Measurements from ENCODE around the gene FAM98C.

Gene FAM98C

DNA sequence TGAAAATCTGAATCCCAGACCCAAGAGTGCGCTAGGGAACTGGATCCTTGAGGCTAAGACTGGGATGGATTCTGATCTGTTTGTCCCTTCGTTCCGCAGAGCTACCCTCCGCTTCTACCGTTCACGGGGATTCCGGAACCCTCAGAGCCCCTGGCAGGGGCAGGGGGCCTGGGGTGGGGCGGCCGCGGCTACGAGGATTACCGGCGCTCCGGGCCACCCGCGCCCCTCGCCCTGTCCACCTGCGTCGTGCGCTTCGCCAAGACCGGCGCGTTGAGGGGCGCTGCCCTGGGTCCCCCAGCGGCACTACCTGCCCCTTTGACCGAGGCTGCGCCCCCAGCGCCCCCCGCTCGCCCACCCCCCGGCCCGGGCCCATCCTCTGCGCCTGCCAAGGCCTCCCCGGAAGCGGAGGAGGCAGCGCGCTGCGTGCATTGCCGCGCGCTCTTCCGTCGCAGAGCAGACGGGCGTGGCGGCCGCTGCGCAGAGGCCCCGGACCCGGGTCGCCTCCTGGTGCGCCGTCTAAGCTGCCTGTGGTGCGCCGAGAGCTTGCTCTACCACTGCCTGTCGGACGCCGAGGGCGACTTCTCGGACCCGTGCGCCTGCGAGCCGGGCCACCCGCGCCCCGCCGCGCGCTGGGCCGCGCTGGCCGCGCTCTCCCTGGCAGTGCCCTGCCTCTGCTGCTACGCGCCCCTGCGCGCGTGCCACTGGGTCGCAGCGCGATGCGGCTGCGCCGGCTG, 7.3 kb upstream of the FAM98C start:
- Histone ChIP-seq H3K36me3 (ENCODE audit: control insufficient read depth in 1 of 2, insufficient read depth in 2 of 2, low read length in 2 of 2) (no peaks in the 10 kb centered on the region), H3K79me1 (ENCODE audit: low read length) (no peaks in the 10 kb centered on the region), H3K18ac (ENCODE audit: low read length) (no peak overlapping the region), H3K9ac (ENCODE audit: low read length) (no peak overlapping the region), H2BK120ac (ENCODE audit: insufficient read depth, low read length, poor library complexity) (no peak overlapping the region), H4K8ac (ENCODE audit: low read depth, low read length) (no peak overlapping the region), H3K4me1 (ENCODE audit: control insufficient read depth in 1 of 2, insufficient read depth in 2 of 2, low read length in 2 of 2) (peaks cover under 1 to 5% of the 10 kb centered on the region in 2 experiments), H3K27me3 (ENCODE audit: insufficient read depth, low read length) (no peaks in the 10 kb centered on the region), H3K9me3 (ENCODE audit: insufficient read depth, low read depth, low read length) (peaks cover 4% of the 10 kb centered on the region), H3K4me2 (ENCODE audit: low read length) (no peak overlapping the region), H3K23ac (ENCODE audit: low read length) (no peak overlapping the region), H3K4ac (ENCODE audit: low read depth, low read length) (no peak overlapping the region), H2BK5ac (ENCODE audit: low read depth, low read length, poor library complexity) (no peak overlapping the region), H4K12ac (ENCODE audit: low read depth, low read length) (no peak overlapping the region), H3K79me2 (ENCODE audit: control insufficient read depth, insufficient read depth, low read length, poor library complexity) (no peaks in the 10 kb centered on the region), H4K91ac (ENCODE audit: low read depth, low read length) (no peak overlapping the region), H3K4me3 (ENCODE audit: low read depth, low read length) (no peak overlapping the region), H3K14ac (ENCODE audit: low read length) (no peak overlapping the region), H2AFZ (ENCODE audit: insufficient read depth, low read length, poor library complexity) (no peak overlapping the region), H3K27ac (ENCODE audit: low read depth, low read length) (no peak overlapping the region), H2AK5ac (ENCODE audit: low read length) (no peak overlapping the region), H2BK12ac (ENCODE audit: low read length) (no peak overlapping the region)
- no CpG with 5 or more reads among the region's 86 CpGs for WGBS (ENCODE audit: extremely low coverage, insufficient coverage, insufficient read length)
- DNase-seq, result no peak

GRCh38 chr19:38399081-38399480, 3.8 kb upstream of the FAM98C start:
- no peak overlapping the region for H3K9ac ChIP-seq (ENCODE audit: low read length)
- H2AFZ ChIP-seq (ENCODE audit: insufficient read depth, low read length, poor library complexity), result no peak overlapping the region
- H3K79me1 ChIP-seq (ENCODE audit: low read length), result peaks cover 10% of the 10 kb centered on the region
- H3K36me3 ChIP-seq (ENCODE audit: control insufficient read depth in 1 of 2, insufficient read depth in 2 of 2, low read length in 2 of 2), result no peaks in the 10 kb centered on the region
- H4K12ac ChIP-seq (ENCODE audit: low read depth, low read length), result no peak overlapping the region
- peaks cover 4% of the 10 kb centered on the region for H3K9me3 ChIP-seq (ENCODE audit: insufficient read depth, low read depth, low read length)
- no peak overlapping the region for H2BK12ac ChIP-seq (ENCODE audit: low read length)
- H3K4ac ChIP-seq (ENCODE audit: low read depth, low read length), result no peak overlapping the region
- H3K4me3 ChIP-seq (ENCODE audit: low read depth, low read length), result no peak overlapping the region
- H3K79me2 ChIP-seq (ENCODE audit: control insufficient read depth, insufficient read depth, low read length, poor library complexity), result peaks cover 5% of the 10 kb centered on the region
- H2AK5ac ChIP-seq (ENCODE audit: low read length), result no peak overlapping the region
- no peak overlapping the region for H2BK120ac ChIP-seq (ENCODE audit: insufficient read depth, low read length, poor library complexity)
- no peak overlapping the region for H3K4me2 ChIP-seq (ENCODE audit: low read length)
- no peak for DNase-seq
- H3K18ac ChIP-seq (ENCODE audit: low read length), result no peak overlapping the region
- H2BK5ac ChIP-seq (ENCODE audit: low read depth, low read length, poor library complexity), result no peak overlapping the region
- peaks cover 11 to 16% of the 10 kb centered on the region in 2 experiments for H3K4me1 ChIP-seq (ENCODE audit: control insufficient read depth in 1 of 2, insufficient read depth in 2 of 2, low read length in 2 of 2)
- no peak overlapping the region for H3K23ac ChIP-seq (ENCODE audit: low read length)
- no peak overlapping the region for H3K14ac ChIP-seq (ENCODE audit: low read length)
- no peak overlapping the region for H3K27ac ChIP-seq (ENCODE audit: low read depth, low read length)
- no CpG with 5 or more reads among the region's 9 CpGs for WGBS (ENCODE audit: extremely low coverage, insufficient coverage, insufficient read length)
- no peak overlapping the region for H4K91ac ChIP-seq (ENCODE audit: low read depth, low read length)
- no peak overlapping the region for H4K8ac ChIP-seq (ENCODE audit: low read depth, low read length)
- H3K27me3 ChIP-seq (ENCODE audit: insufficient read depth, low read length), result no peaks in the 10 kb centered on the region

- no peak overlapping the region for H3K14ac ChIP-seq (ENCODE audit: low read length)
- H3K4me1 ChIP-seq (ENCODE audit: control insufficient read depth in 1 of 2, insufficient read depth in 2 of 2, low read length in 2 of 2), result peaks cover 11 to 16% of the 10 kb centered on the region in 2 experiments
- H3K27ac ChIP-seq (ENCODE audit: low read depth, low read length), result no peak overlapping the region
- no peak overlapping the region for H3K4me2 ChIP-seq (ENCODE audit: low read length)
- peaks cover 5% of the 10 kb centered on the region for H3K79me2 ChIP-seq (ENCODE audit: control insufficient read depth, insufficient read depth, low read length, poor library complexity)
- H3K9me3 ChIP-seq (ENCODE audit: insufficient read depth, low read depth, low read length), result peaks cover 4% of the 10 kb centered on the region
- H4K12ac ChIP-seq (ENCODE audit: low read depth, low read length), result no peak overlapping the region
- no peak overlapping the region for H3K18ac ChIP-seq (ENCODE audit: low read length)
- H3K36me3 ChIP-seq (ENCODE audit: control insufficient read depth in 1 of 2, insufficient read depth in 2 of 2, low read length in 2 of 2), result no peaks in the 10 kb centered on the region
- no peak overlapping the region for H2AK5ac ChIP-seq (ENCODE audit: low read length)
- H3K79me1 ChIP-seq (ENCODE audit: low read length), result peaks cover 10% of the 10 kb centered on the region
- no peak overlapping the region for H2BK120ac ChIP-seq (ENCODE audit: insufficient read depth, low read length, poor library complexity)
- H2BK5ac ChIP-seq (ENCODE audit: low read depth, low read length, poor library complexity), result no peak overlapping the region
- H3K23ac ChIP-seq (ENCODE audit: low read length), result no peak overlapping the region
- no peaks in the 10 kb centered on the region for H3K27me3 ChIP-seq (ENCODE audit: insufficient read depth, low read length)
- no peak overlapping the region for H4K91ac ChIP-seq (ENCODE audit: low read depth, low read length)
- no peak overlapping the region for H3K4ac ChIP-seq (ENCODE audit: low read depth, low read length)
- H4K8ac ChIP-seq (ENCODE audit: low read depth, low read length), result no peak overlapping the region
- H3K4me3 ChIP-seq (ENCODE audit: low read depth, low read length), result no peak overlapping the region
- DNase-seq, result no peak
- no CpG with 5 or more reads among the region's 1 CpG for WGBS (ENCODE audit: extremely low coverage, insufficient coverage, insufficient read length)
- H2BK12ac ChIP-seq (ENCODE audit: low read length), result no peak overlapping the region
- H3K9ac ChIP-seq (ENCODE audit: low read length), result no peak overlapping the region
- H2AFZ ChIP-seq (ENCODE audit: insufficient read depth, low read length, poor library complexity), result no peak overlapping the region
Measured at GRCh38 chr19:38399537-38399936, 3.4 kb upstream of the FAM98C start.

GRCh38 chr19:38400361-38400760, 2.5 kb upstream of the FAM98C start:
- peak; percentile 48 to 71 for DNase-seq
- Histone ChIP-seq H4K12ac (ENCODE audit: low read depth, low read length) (no peak overlapping the region), H3K79me1 (ENCODE audit: low read length) (peaks cover 10% of the 10 kb centered on the region)

More at GRCh38 chr19:38400361-38400760, 2.5 kb upstream of the FAM98C start:
- Histone ChIP-seq H3K4me3 (ENCODE audit: low read depth, low read length) (no peak overlapping the region), H3K36me3 (ENCODE audit: control insufficient read depth in 1 of 2, insufficient read depth in 2 of 2, low read length in 2 of 2) (no peaks in the 10 kb centered on the region), H4K8ac (ENCODE audit: low read depth, low read length) (no peak overlapping the region), H2BK5ac (ENCODE audit: low read depth, low read length, poor library complexity) (no peak overlapping the region), H3K79me2 (ENCODE audit: control insufficient read depth, insufficient read depth, low read length, poor library complexity) (peaks cover 5% of the 10 kb centered on the region), H2BK120ac (ENCODE audit: insufficient read depth, low read length, poor library complexity) (no peak overlapping the region), H2AFZ (ENCODE audit: insufficient read depth, low read length, poor library complexity) (no peak overlapping the region), H4K91ac (ENCODE audit: low read depth, low read length) (no peak overlapping the region), H3K18ac (ENCODE audit: low read length) (no peak overlapping the region), H3K23ac (ENCODE audit: low read length) (no peak overlapping the region), H3K14ac (ENCODE audit: low read length) (no peak overlapping the region), H3K9ac (ENCODE audit: low read length) (no peak overlapping the region), H3K27ac (ENCODE audit: low read depth, low read length) (no peak overlapping the region), H3K9me3 (ENCODE audit: insufficient read depth, low read depth, low read length) (peaks cover 4% of the 10 kb centered on the region), H2AK5ac (ENCODE audit: low read length) (no peak overlapping the region), H3K4me2 (ENCODE audit: low read length) (no peak overlapping the region), H3K4ac (ENCODE audit: low read depth, low read length) (no peak overlapping the region), H2BK12ac (ENCODE audit: low read length) (no peak overlapping the region), H3K4me1 (ENCODE audit: control insufficient read depth in 1 of 2, insufficient read depth in 2 of 2, low read length in 2 of 2) (peaks cover 11 to 16% of the 10 kb centered on the region in 2 experiments), H3K27me3 (ENCODE audit: insufficient read depth, low read length) (no peaks in the 10 kb centered on the region)
- no CpG with 5 or more reads among the region's 5 CpGs for WGBS (ENCODE audit: extremely low coverage, insufficient coverage, insufficient read length)

Data from trophoblast cell (in vitro differentiated cells and primary cell).